ENCODE results near the gene VWA5B1.

DNA sequence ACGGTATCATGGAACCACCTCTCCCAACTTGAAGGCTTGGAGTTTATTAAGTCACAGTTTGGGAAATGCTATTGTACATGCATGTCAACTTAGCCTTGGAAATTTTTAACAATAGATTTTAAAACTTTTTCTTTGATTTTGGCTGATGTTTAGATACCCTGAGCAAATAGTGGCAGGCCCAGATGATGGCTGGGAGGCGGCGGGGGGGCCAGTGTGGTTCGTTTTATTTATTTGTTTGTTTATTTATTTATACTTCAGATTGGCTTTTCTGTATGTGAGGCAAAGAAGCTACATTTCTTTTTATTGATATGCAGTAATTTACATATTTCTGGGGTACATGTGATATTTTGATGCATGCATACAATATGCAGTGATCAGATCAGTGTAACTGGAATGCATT, 82.0 kb downstream of the VWA5B1 start:
- TF ChIP-seq, protein P1, sequence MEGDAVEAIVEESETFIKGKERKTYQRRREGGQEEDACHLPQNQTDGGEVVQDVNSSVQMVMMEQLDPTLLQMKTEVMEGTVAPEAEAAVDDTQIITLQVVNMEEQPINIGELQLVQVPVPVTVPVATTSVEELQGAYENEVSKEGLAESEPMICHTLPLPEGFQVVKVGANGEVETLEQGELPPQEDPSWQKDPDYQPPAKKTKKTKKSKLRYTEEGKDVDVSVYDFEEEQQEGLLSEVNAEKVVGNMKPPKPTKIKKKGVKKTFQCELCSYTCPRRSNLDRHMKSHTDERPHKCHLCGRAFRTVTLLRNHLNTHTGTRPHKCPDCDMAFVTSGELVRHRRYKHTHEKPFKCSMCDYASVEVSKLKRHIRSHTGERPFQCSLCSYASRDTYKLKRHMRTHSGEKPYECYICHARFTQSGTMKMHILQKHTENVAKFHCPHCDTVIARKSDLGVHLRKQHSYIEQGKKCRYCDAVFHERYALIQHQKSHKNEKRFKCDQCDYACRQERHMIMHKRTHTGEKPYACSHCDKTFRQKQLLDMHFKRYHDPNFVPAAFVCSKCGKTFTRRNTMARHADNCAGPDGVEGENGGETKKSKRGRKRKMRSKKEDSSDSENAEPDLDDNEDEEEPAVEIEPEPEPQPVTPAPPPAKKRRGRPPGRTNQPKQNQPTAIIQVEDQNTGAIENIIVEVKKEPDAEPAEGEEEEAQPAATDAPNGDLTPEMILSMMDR (IDR thresholded peaks at IDR 0.05; ENCODE audit: low read length): no peak
- TF ChIP-seq EZH2 (optimal IDR thresholded peaks at IDR 0.05; ENCODE audit: low read depth, low read length) (no peak), EZH2phosphoT487 (IDR thresholded peaks at IDR 0.05; ENCODE audit: low read length) (no peak)
